A673 (cell line): ENCODE data around the gene TMEM184B. TPM values are rescaled to one million over a fixed set of nuclear protein-coding genes. Genes with fewer than 3 reads are reported as not detected.

ENCODE experiments used
- BruUV-seq: library from RNA; stranded (reverse); fragments of 400-500 nt; replicated peaks from 2 replicates; lab custom pipeline; 2021; lab: Mats Ljungman, UMichigan
- CTCF ChIA-PET: fragments of 300-600 bp; sonication (Branson Sonifier 250); formaldehyde crosslinking; loops from one replicate; lab custom pipeline; 2022; ENCODE audit warnings: antibody characterized with exemption; lab: Charles Lee
- POLR2A ChIA-PET: fragments of 300-600 bp; sonication (Branson Sonifier 250); formaldehyde crosslinking; loops from one replicate; lab custom pipeline; 2022; ENCODE audit warnings: antibody characterized with exemption; ENCODE audit not compliant: low non-redundant PET; lab: Charles Lee
- DNase-seq: peaks from one replicate; pipeline ENCODE4 v3.0.0-alpha.2; 2015; ENCODE audit warnings: low spot score
- H3K27ac ChIP-seq: fragments of 200-600 bp; sonication (generic); 2 replicates; pipeline ENCODE4 v1.5.1; 2016; ENCODE audit warnings: mixed run types, low read depth, mild to moderate bottlenecking, mixed read lengths, antibody characterized with exemption, low read length; ENCODE audit not compliant: poor library complexity, severe bottlenecking
- H3K27me3 ChIP-seq: fragments of 200-600 bp; sonication (generic); replicated peaks from 2 replicates; pipeline ENCODE4 v1.6.1; 2017; ENCODE audit warnings: mixed run types, low read depth, mild to moderate bottlenecking, mixed read lengths, antibody characterized with exemption, low read length; ENCODE audit not compliant: insufficient read depth, poor library complexity
- H3K36me3 ChIP-seq: fragments of 200-600 bp; sonication (generic); 2 replicates; pipeline ENCODE4 v1.6.1; 2016; ENCODE audit warnings: mixed run types, mild to moderate bottlenecking, mixed read lengths, antibody characterized with exemption, low read length; ENCODE audit not compliant: insufficient read depth, poor library complexity, severe bottlenecking
- H3K4me1 ChIP-seq: fragments of 200-600 bp; sonication (generic); 2 replicates; pipeline ENCODE4 v1.6.1; 2017; ENCODE audit warnings: mixed run types, mild to moderate bottlenecking, mixed read lengths, antibody characterized with exemption, low read length; ENCODE audit not compliant: insufficient read depth, poor library complexity, severe bottlenecking
- H3K4me3 ChIP-seq: fragments of 200-600 bp; sonication (generic); 2 replicates; pipeline ENCODE4 v1.5.1; 2016; ENCODE audit warnings: low read depth, mixed run types, mild to moderate bottlenecking, mixed read lengths, low read length; ENCODE audit not compliant: poor library complexity, severe bottlenecking
- H3K9me3 ChIP-seq: fragments of 200-600 bp; sonication (generic); 2 replicates; pipeline ENCODE4 v1.6.1; 2016; ENCODE audit warnings: mixed run types, low read depth, mild to moderate bottlenecking, mixed read lengths, antibody characterized with exemption, low read length; ENCODE audit not compliant: poor library complexity, severe bottlenecking
- CTCF ChIP-seq: fragments of 300-800, 200-600 bp; sonication (generic); conservative IDR thresholded peaks from 2 replicates; pipeline ENCODE4 v1.5.1; 2017; ENCODE audit warnings: low read depth, mild to moderate bottlenecking, antibody characterized with exemption, low read length, moderate library complexity, mixed read lengths
- EZH2 ChIP-seq: fragments of 200-600 bp; sonication (generic); IDR thresholded peaks from 2 replicates; pipeline ENCODE4 v1.6.1; 2017; ENCODE audit warnings: borderline replicate concordance, low read depth, mild to moderate bottlenecking, mixed read lengths, antibody characterized with exemption, low read length; ENCODE audit not compliant: poor library complexity, severe bottlenecking
- intact Hi-C: fragments of 100-400 bp; cut with micrococcal nuclease; formaldehyde crosslinking; loops from one replicate; pipeline ENCODE4 v1.10.0; 2022; ENCODE audit not compliant: unreplicated experiment
- total RNA-seq: library from RNA; stranded (reverse); gene quantifications from 2 replicates; pipeline ENCODE4 v1.2.3, GENCODE V29; 2021

TMEM184B gene
- total RNA-seq, 1 experiment from 2014 or later = 50.9 TPM

DNA sequence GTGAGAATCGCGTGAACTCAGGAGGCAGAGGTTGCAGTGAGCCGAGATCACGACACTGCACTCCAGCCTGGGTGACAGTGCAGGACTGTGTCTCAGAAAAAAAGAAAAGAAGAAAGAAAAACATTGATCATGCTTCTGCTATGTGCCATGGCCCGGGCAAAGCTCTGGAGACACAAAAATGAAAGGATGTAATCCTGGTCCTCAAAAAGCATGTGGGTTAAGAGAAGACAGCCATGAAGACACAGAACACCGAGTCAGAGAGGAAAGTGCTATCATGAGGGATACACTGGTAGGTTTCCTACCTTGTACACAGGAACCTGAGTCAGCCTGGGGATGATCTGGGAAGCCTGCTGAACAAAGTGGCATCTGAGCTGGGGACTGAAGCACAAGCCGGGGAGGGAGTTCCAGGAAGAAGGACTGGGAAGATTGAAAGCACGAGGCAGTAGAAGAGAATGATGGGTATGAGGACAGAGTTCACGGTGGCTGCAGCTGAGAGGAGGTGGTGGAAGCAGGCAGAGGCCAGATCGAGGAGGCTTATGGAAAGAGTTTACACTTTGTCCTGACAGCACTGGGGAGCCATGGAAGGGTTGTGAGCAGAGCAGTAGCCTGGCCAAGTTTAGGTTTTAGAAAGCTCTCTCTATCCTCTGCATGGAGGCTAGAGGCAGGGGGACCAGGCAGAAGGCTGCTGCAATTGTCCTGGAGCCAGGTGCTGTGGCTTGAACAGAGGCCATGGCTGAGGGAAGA lies 80.9 kb downstream of the TMEM184B start:
- Histone ChIP-seq H3K4me3 (no peak overlapping the region), H3K27me3 (no peaks in the 10 kb centered on the region), H3K36me3 (no peaks in the 10 kb centered on the region), H3K9me3 (no peaks in the 10 kb centered on the region), H3K27ac (no peak overlapping the region), H3K4me1 (no peaks in the 10 kb centered on the region)
- ChIA-PET CTCF (no interaction called here), POLR2A (interaction anchor here (0.6 kb wide), 1 partner anchor 9 kb away, joined by 17 read pairs; no protein-coding TSS in a partner anchor)
- intact Hi-C loops = no loop called here
- no TSS peak for BruUV-seq
- TF ChIP-seq EZH2 (no peak), CTCF (no peak)
- DNase-seq = no peak

DNA sequence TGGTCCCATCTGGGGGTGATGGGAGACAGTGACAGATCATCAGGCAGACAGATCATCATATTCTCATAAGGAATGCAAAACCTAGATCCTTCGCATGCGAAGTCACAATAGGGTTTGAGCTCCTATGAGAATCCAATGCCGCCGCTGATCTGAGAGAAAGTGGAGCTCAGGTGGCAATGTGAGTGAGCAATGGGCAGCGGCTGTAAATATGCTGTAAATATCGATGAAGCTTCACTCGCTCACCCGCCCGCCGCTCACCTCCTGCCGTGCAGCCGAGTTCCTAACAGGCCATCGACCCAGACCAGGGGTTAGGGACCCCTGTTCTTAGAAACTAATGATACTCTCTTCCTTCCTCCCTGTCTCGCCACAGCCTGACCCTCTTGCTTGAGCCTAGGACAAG lies 81.8 kb downstream of the TMEM184B start:
- BruUV-seq = no TSS peak
- Histone ChIP-seq H3K27me3 (no peaks in the 10 kb centered on the region), H3K27ac (no peak overlapping the region), H3K4me1 (no peaks in the 10 kb centered on the region), H3K9me3 (no peaks in the 10 kb centered on the region), H3K4me3 (no peak overlapping the region), H3K36me3 (no peaks in the 10 kb centered on the region)
- ChIA-PET CTCF (no interaction called here), POLR2A (no interaction called here)
- TF ChIP-seq CTCF (no peak), EZH2 (no peak)
- intact Hi-C loops = no loop called here
- no peak for DNase-seq

DNA sequence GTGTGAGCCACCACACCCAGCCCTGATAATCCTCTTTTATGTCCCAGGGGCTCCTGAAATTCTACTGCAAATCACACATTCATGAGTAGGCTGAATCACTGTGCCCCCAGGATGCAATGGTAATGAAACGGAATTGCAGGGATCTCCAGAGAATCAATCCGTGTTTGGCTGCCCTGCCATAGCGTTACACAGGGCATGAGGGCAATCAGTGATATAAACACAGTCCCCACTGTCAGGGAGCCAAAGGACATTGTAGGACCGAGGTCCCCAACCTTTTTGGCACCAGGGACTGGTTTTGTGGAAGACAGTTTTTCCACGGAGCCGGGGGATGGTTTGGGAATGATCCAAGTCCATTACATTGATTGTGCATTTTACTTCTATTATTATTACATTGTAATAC lies 82.2 kb downstream of the TMEM184B start:
- POLR2A ChIA-PET = no interaction called here
- Histone ChIP-seq H3K27me3 (no peaks in the 10 kb centered on the region), H3K9me3 (no peaks in the 10 kb centered on the region), H3K4me1 (no peaks in the 10 kb centered on the region), H3K27ac (no peak overlapping the region), H3K36me3 (no peaks in the 10 kb centered on the region), H3K4me3 (no peak overlapping the region)
- DNase-seq = no peak
- CTCF ChIA-PET = no interaction called here
- no TSS peak for BruUV-seq
- intact Hi-C loops = no loop called here
- no peak for TF ChIP-seq CTCF
- TF ChIP-seq EZH2 = no peak
